Sigmoid colon (tissue), 7 donors: Measurements from ENCODE around the gene RIPPLY1. TPM values are rescaled to one million over a fixed set of nuclear protein-coding genes. Genes with fewer than 3 reads are reported as not detected.

ENCODE experiments used
- DNase-seq: peaks from one replicate; pipeline ENCODE4 v3.0.0-alpha.2; 2019
- H3K27ac ChIP-seq, 4 donors: fragments of 200-600 bp; sonication (generic); one replicate each; pipeline ENCODE4 v1.5.1; 2016 to 2019; ENCODE audit warnings: mild to moderate bottlenecking in 1 of 4
- H3K27me3 ChIP-seq, 3 donors: fragments of 200-600 bp; sonication (generic); one replicate each; pipeline ENCODE4 v1.5.1; 2019; ENCODE audit warnings: mild to moderate bottlenecking in 1 of 3
- H3K36me3 ChIP-seq, 4 donors: fragments of 200-600 bp; sonication (generic); one replicate each; pipeline ENCODE4 v1.5.1; 2016 to 2019
- H3K4me1 ChIP-seq, 4 donors: fragments of 200-600 bp; sonication (generic); one replicate each; pipeline ENCODE4 v1.5.1; 2017 to 2019
- H3K4me3 ChIP-seq, 4 donors: fragments of 200-600 bp; sonication (generic); one replicate each; pipeline ENCODE4 v1.5.1; 2017 to 2019; ENCODE audit warnings: mild to moderate bottlenecking in 2 of 4, moderate library complexity in 1 of 4
- H3K9me3 ChIP-seq, 4 donors: fragments of 200-600 bp in 3 of 4; sonication (generic) in 3 of 4; one replicate each; pipeline versions ENCODE4 v1.5.1 to v1.6.1; 2013 to 2019
- CTCF ChIP-seq, 4 experiments: fragments of 450-650 bp in 3 of 4; fragments of 200-600 bp in 1 of 4; IDR thresholded peaks; one replicate each; pipeline ENCODE4 v1.5.1; 2016 to 2019; ENCODE audit warnings: antibody characterized with exemption in 4 of 4, mild to moderate bottlenecking in 3 of 4, moderate library complexity in 2 of 4
- EP300 ChIP-seq, 4 donors: sonication (generic); formaldehyde crosslinking; IDR thresholded peaks; one replicate each; pipeline ENCODE4 v1.6.1; 2017; ENCODE audit warnings: antibody characterized with exemption in 4 of 4
- POLR2A ChIP-seq, 2 donors: fragments of 450-650 bp; IDR thresholded peaks; one replicate each; pipeline ENCODE4 v1.6.1; 2016; ENCODE audit warnings: antibody characterized with exemption in 2 of 2, mild to moderate bottlenecking in 2 of 2, moderate library complexity in 2 of 2
- POLR2AphosphoS5 ChIP-seq, 4 donors: sonication (generic); formaldehyde crosslinking; IDR thresholded peaks; one replicate each; pipeline ENCODE4 v1.6.1; 2017; ENCODE audit warnings: antibody characterized with exemption in 4 of 4
- WGBS, 2 donors: extraction: QIAGEN DNeasy Blood & Tissue Kit; methylation state at CpG; one replicate each; pipeline ENCODE4 v1.1.7; 2013; 5-methylcytosine and 5-hydroxymethylcytosine counted together
- intact Hi-C: fragments of 100-400 bp; cut with DNase I; formaldehyde crosslinking; loops from one replicate; pipeline ENCODE4 v1.15.1; 2023
- polyA plus RNA-seq, 3 donors: library from polyadenylated mRNA; stranded (reverse); fragments of 200-250 nt; gene quantifications; one replicate each; pipeline ENCODE4 v1.2.3, GENCODE V29; 2013
- total RNA-seq, 4 donors: library from RNA; depleted of rRNA; stranded (reverse); fragments of >200 nt; gene quantifications; one replicate each; pipeline ENCODE4 v1.1.0, GENCODE V29; 2016
- donor health status: healthy with polysubstance abuse.
- donor health status: Bipolar disorder and iron deficiency.
- donor health status: healthy.

Gene RIPPLY1
- total and polyA plus RNA-seq, 7 donors, result 0.09 TPM; not detected in 6

GRCh38 chrX:106950381-106950780 lies 47.2 kb upstream of the RIPPLY1 start:
- Histone ChIP-seq H3K4me3 (no peak overlapping the region), H3K4me1 (no peaks in the 10 kb centered on the region), H3K9me3 (no peaks in the 10 kb centered on the region), H3K27me3 (no peaks in the 10 kb centered on the region), H3K36me3 (peaks cover 0 to 6% (median 0%) of the 10 kb centered on the region in 4 donors), H3K27ac (no peak overlapping the region)
- WGBS, 2 donors, result 82 to 94% methylated on average over 2 of the region's 2 CpGs
- no peak for DNase-seq
- intact Hi-C loops, result no loop called here
- TF ChIP-seq EP300 (IDR thresholded peaks at IDR 0.05) (no peak), CTCF (IDR thresholded peaks at IDR 0.05) (no peak)

- H3K4me3 ChIP-seq, result no peak overlapping the region
- intact Hi-C loops, result no loop called here
- WGBS, 2 donors, result 93 to 96% methylated on average over 1 of the region's 1 CpG
These were observed 46.2 kb upstream of the RIPPLY1 start for GRCh38 chrX:106949366-106949765.

GRCh38 chrX:106948641-106949040 lies 45.5 kb upstream of the RIPPLY1 start:
- Histone ChIP-seq H3K4me3 (no peak overlapping the region), H3K36me3 (no peaks in the 10 kb centered on the region), H3K27me3 (no peaks in the 10 kb centered on the region), H3K27ac (no peak overlapping the region), H3K4me1 (no peaks in the 10 kb centered on the region), H3K9me3 (no peaks in the 10 kb centered on the region)
- TF ChIP-seq POLR2A (IDR thresholded peaks at IDR 0.05) (no peak), CTCF (IDR thresholded peaks at IDR 0.05) (no peak), POLR2AphosphoS5 (IDR thresholded peaks at IDR 0.05) (no peak), EP300 (IDR thresholded peaks at IDR 0.05) (no peak)
- DNase-seq, result no peak
- 91 to 94% methylated on average over 3 of the region's 3 CpGs for WGBS, 2 donors
- intact Hi-C loops, result no loop called here

More at GRCh38 chrX:106949366-106949765, 46.2 kb upstream of the RIPPLY1 start:
- no peaks in the 10 kb centered on the region for H3K27me3 ChIP-seq
- no peak overlapping the region for H3K27ac ChIP-seq
- TF ChIP-seq POLR2A (IDR thresholded peaks at IDR 0.05) (no peak), POLR2AphosphoS5 (IDR thresholded peaks at IDR 0.05) (no peak), CTCF (IDR thresholded peaks at IDR 0.05) (no peak), EP300 (IDR thresholded peaks at IDR 0.05) (no peak)
- H3K9me3 ChIP-seq, result no peaks in the 10 kb centered on the region
- H3K4me1 ChIP-seq, result no peaks in the 10 kb centered on the region
- H3K36me3 ChIP-seq, result no peaks in the 10 kb centered on the region
- DNase-seq, result no peak

- Histone ChIP-seq H3K36me3 (peaks cover 0 to 4% (median 0%) of the 10 kb centered on the region in 4 donors), H3K27ac (no peak overlapping the region), H3K27me3 (no peaks in the 10 kb centered on the region), H3K9me3 (no peaks in the 10 kb centered on the region), H3K4me3 (no peak overlapping the region), H3K4me1 (no peaks in the 10 kb centered on the region)
- WGBS, 2 donors, result 91 to 93% methylated on average over 3 of the region's 3 CpGs
- intact Hi-C loops, result no loop called here
- DNase-seq, result no peak
- TF ChIP-seq CTCF (IDR thresholded peaks at IDR 0.05) (no peak), EP300 (IDR thresholded peaks at IDR 0.05) (no peak), POLR2AphosphoS5 (IDR thresholded peaks at IDR 0.05) (no peak), POLR2A (IDR thresholded peaks at IDR 0.05) (no peak)
These were observed 43.3 kb upstream of the RIPPLY1 start for GRCh38 chrX:106946464-106946863.

GRCh38 chrX:106940068-106940467 lies 36.9 kb upstream of the RIPPLY1 start:
- H3K4me3 ChIP-seq, result no peak overlapping the region
- H3K9me3 ChIP-seq, result no peaks in the 10 kb centered on the region
- no peak for DNase-seq
- TF ChIP-seq POLR2A (IDR thresholded peaks at IDR 0.05), result no peak
- no peaks in the 10 kb centered on the region for H3K27me3 ChIP-seq
- H3K27ac ChIP-seq, result no peak overlapping the region
- H3K36me3 ChIP-seq, result peaks cover 0 to 4% (median 0%) of the 10 kb centered on the region in 4 donors
- intact Hi-C loops, result no loop called here
- 20 to 59% methylated on average over 1 of the region's 1 CpG for WGBS, 2 donors
- no peaks in the 10 kb centered on the region for H3K4me1 ChIP-seq
